ENCODE results near the gene GOLGA2.
"Not testable (repeated sequence)": the region's sequence is repeated elsewhere in the genome, so short reads cannot be mapped to it uniquely, and the experiment has no call there.

Gene GOLGA2

DNA sequence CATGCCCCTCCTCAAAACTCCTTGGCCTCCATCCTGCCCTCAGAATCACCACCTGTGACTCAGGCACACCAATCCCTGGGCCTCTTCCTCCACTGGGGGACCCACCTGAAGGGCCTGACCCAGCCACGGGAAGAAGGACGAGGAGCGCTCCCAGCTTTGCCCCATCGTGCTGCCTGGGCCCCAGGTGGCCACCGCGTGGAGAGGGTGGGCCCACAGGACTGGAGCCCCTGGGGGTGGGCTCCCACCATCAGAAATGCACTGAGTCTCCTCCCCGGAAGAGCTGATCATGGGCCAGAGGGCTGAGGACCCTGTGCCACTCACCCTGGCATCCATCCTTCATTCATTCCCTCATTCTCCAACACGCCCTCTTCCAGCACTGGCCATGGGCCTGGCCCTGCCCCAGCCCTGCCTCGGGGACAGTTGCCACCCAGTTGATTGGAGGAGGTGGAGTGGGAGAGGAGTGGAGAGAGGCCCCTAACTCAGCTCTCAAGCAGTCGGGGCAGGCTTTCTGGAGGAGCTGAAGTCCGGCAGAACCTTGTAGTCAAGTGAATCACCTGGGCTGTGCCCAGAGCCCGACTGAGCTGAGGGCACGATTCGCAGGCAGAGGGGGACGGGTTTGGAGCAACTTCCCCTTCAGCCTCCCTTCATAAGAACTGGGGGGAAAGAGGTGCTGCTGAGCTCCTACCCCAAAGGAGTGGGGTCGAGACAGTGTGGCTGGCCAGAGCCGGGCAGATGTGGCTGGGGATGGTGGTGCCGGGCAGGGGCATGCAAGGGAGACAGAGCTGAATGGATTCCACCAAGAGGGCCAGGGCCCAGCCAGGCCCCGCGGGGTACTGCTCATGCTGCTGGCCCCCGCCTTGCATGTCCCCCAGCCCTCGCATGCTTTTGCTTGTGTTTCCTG is 43.0 kb downstream of the GOLGA2 start:
- no peak for DNase-seq

DNA sequence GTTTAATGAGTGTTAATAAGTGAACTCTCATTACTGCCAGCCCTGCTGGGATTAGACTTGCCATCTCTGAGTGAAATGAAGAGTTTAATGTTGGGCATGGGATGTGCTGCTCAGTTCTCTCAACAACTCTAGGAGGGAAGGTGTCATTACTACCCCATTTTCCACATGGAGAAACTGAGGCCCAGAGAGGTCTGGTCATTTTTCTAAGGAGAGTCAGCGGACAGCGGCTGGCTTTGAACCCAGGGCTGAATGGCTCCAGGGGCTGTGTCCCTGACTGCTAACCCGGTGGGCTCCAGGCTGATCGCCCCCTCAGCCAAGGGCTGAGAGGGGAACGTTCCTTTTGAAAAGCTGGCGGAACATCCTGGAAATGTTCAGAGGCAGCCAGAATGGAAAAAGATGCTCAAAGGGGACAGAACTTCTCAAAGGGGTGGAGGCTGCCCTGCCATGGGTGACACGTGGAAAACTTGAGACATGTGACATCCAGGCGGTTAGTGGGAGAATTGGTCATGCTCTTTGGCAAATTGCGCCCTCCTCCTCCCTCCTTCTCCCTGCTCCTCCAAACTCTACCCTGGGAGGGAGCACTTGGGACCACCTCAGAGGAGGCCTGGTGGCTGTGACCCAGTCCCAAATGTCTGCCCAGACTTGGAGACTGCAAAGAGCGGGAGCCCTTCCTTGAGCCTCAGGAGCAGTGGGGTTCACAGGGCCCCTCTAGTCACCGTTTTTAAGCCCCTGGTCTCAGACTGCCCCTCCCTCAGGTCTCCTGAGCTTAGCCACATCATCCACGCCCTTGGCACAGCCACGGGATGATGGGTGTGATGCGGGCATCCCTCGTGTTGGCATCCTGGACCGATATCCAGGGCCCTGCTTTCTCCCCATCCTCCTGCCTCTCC is 43.9 kb downstream of the GOLGA2 start:
- DNase-seq, result no peak

DNA sequence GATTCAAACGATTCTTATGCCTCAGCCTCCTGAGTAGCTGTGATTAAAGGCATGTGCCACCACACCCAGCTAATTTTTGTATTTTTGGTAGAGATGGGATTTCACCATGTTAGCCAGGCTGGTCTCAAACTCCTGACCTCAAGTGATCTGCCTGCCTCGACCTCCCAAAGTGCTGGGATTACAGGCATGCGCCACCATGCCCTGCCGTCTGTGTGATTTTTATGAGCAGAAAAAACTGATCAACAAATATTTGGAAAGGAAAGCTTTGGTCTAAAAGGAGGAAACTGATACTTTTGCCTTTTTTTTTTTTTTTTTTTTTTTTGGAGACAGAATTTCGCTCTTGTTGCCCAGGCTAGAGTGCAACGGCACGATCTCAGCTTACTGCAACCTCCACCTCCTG is 44.9 kb downstream of the GOLGA2 start:
- not testable (repeated sequence) for DNase-seq

DNA sequence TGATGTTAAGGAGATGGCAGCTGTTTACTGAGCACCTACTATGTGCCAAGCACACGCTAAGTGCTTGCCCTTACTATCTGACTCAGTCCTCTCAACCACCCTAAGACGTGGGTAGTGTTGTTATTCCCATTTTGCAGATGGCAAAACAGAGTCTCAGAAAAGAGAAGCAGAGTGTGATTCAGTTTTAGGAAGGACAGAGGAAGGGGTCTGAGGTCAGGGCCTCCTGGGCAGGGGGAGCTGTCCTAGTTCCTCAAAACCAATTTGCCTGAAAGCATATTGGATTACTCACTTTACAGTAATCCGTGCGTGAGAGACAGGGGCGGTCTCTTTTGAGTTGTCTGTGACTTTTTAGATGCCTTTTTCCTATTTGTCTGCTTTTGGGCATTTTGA is 49.4 kb downstream of the GOLGA2 start:
- DNase-seq, result no peak

DNA sequence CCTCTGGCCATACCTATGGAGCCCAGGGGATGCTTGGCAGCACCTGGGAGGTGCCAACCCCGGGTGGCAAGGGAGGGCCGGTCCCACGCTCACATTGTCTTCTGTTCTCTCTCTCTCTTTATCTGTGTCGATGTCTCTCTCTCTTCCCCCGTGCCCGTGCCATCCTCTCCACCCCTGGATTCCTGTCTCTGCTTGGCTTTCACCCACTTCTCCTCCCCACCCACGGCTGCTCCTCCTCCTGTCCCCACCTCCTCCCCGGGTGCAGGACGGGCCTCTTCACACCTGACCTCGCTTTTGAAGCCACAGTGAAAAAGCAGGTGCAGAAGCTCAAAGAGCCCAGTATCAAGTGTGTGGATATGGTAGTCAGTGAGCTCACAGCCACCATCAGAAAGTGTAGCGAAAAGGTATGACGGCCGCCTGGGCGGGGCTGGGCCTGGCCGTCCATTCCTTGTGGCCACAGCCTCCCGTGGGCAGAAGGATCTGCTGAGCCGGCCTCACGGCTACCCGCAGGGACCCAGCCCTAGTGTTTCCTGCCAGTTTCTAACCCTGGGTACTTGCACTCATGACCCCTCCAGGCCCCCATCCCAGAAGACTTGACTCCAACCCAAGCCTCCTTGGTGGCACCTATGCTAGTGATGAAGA is 49.9 kb downstream of the GOLGA2 start:
- DNase-seq, result no peak

DNA sequence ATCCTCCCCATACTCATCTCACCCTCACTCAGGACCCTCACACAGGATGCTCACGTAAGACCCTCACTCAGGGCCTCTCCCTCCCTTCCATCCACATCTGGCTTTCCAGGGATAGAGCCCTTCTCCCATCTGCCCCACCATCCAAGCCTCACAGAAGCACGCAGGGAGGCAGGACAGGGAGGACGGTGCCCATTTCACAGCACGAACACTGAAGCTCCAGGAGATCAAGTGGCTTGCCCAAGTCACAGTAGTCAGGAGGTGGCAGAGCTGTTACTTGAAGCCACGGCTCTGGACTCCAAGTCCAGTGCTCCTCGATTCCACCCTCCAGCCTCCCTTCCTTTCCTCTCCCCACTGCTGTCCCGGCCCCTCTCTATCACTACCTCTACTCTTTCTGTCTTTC is 50.9 kb downstream of the GOLGA2 start:
- DNase-seq, result no peak

DNA sequence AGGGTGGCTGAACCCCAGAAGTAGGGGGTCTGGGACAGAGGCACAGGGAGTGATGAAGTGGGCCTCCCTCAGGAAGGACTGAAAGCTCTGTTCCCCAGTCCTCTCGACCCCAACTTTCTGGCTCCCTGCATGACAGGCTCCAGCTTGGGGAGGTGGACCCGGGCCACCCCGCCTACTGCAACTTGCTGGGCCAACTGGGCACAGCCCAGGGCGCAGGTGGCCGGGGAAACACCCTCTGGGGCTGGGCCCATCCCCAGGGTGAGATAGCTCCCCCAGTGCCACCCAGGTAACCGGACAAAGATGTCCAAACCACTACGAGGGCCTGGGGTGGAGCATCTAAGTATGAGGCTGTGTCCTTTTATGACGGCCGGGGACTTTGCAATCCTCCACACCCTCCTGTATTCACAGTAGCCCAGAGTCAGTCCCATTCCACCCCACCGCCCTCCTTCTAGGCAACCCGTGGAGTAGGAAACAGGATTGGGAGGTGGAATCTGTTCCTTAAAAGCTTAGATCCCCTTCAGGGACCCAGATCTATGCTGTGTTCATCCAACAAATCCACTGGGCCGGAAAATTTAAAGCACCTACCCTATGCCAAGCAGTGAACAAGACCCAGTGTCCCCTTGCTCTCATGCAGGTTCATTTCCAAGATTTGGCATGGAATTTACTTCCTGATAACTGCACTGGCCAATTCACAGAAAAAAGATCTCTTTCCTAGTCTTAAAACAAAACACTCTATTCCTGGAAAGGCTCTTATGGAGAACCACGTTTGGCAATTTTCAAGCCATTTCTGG is 52.7 kb downstream of the GOLGA2 start:
- DNase-seq, result no peak

DNA sequence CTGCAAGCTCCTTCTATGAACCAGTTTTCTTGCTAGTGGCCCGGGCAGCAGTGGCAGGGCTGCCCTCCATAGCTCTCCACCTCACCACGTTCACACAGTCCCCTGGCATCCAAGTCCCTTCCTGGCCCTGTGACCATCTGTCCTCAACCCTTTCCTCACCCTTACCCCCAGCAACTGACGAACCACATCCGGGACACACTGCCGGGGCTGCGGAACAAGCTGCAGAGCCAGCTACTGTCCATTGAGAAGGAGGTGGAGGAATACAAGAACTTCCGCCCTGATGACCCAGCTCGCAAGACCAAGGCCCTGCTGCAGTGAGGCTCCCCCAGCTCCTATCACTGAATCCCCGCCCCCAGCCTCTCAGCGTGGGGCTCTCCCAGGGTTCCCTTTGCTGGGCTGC is 53.8 kb downstream of the GOLGA2 start:
- no peak for DNase-seq

DNA sequence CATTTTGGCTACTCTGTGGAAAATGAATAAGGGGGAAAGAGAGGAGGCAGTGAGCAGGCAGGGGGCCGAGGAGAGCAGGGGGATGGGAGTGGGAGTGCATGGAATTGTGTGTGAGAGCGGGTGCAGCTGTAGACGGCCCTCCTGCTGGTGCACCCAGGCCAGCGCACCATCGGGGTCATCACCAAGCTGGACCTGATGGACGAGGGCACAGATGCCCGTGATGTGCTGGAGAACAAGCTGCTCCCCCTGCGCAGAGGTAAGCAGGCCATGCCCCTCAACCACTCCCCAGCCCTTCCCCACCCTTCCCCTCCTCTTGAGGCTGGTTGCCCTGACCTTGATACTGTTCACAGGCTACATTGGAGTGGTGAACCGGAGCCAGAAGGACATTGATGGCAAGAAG is 56.0 kb downstream of the GOLGA2 start:
- DNase-seq, result no peak

DNA sequence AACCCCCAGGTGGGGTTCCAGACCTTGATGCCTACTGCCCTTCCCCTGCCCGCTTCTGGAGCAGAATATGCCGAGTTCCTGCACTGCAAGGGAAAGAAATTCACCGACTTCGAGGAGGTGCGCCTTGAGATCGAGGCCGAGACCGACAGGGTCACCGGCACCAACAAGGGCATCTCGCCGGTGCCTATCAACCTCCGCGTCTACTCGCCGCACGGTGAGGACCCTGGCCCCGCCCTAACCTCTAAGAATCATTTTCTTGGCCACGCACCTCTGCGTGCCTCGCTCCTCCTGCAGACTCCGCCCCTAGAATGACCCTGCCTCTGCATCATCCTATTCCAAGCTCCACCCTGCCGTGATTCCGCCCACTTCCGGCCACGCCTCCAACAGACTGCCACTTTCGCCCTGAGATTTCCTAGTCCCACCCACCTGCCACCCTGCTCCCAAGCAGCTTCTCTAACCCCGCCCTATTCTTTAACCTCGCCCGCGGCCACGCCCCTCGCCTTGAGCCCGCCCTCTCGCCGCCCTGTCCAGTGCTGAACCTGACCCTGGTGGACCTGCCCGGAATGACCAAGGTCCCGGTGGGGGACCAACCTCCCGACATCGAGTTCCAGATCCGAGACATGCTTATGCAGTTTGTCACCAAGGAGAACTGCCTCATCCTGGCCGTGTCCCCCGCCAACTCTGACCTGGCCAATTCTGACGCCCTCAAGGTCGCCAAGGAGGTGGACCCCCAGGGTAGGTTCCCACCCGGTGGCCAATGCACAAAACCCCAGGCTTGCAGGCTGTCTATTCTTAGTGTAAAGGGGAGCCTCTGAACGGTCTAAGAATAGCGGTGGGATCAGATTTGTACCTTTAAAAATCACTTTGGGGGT is 57.1 kb downstream of the GOLGA2 start:
- DNase-seq, result peak; percentile 88

DNA sequence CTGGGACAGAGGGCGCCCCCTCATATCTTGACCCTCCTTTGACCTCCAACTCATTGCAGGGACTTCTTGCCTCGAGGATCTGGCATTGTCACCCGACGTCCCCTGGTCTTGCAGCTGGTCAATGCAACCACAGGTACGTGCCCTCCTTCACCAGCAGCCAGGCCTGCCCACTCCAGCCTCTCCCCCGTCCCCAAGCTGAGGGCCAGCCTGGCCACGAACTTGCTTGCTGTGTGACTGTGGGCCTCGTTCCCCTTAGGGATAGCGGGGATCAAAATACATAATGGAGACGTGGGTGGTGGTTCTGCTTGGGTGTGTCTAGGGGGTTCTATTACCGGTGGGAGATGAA is 57.7 kb downstream of the GOLGA2 start:
- DNase-seq, result no peak

DNA sequence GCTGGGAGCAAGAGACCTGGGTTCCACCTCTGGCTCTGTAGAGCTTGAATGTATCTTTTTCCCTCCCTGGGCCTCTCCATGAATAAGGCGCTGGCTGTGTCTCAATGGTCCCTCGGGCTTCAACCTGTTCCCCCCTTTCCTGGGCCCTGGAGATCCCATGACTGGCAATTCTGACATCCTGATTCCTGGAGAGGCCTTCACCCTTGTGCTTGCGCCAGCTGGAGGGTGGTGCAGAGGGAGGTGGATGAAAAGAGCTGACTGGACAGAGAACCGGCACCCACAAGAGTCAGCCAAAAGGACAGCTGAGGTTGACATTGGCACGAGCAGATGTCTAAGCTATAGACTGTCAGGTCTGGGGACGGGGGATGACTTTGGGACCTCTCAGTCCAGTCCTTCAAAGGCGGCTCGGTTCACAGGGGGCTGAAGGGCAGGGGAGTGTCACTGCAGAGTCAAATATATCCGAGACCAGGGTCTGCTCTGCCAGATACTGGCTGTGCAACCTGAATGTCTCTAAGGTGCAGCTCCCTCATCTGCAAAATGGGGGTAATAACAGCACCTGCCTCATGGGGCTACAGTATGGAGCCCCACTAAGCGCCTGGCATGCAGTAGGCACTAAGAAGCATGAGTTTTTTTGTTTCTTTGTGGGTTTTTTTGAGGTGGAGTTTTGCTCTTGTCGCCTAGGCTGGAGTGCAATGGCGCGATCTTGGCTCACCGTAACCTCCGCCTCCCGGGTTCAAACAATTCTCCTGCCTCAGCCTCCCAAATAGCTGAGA is 58.8 kb downstream of the GOLGA2 start:
- no peak for DNase-seq

DNA sequence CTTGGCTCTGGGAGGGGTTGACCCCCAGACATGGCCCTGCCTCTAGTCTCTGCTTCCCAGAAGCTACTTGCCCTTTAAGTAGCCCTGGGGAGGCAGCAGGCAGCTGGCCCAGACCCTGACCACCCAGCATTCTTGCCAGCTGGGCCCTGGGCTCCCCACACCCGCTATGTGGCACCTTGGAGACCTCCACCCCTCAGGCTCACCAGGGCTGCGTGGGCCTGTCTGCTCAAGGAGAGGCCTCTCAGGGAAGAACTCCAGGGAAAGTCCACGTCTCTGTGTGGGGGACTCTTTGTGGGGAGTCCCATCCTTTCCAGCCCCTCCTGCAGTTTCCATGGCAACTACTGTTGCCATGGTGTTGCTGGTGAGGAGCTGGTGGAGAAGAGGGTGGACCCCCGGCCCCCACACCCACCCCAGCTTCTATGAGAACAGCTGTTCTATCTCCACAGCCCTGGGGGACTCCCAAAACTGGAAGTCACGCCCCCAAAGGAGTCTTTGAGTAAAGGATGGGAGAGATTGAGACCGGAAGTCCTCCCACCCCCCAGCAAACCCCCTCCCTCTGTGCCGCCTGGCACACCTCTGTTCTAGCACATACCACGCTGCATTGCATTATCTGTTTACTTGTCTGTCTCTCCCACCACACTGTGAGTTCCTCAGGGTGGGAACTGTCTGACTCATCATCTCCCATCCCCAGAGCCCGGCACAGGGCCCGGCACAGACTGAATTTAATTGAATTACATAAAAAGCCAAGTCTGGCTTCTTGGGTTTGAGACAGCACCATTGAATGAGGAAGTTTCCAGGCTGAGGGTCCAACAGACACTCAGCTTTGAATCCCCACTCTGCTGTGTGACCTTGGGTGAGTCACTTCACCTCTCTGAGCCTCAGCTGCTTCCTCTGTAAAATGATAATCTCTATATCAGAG is 60.1 kb downstream of the GOLGA2 start:
- DNase-seq, result no peak

DNA sequence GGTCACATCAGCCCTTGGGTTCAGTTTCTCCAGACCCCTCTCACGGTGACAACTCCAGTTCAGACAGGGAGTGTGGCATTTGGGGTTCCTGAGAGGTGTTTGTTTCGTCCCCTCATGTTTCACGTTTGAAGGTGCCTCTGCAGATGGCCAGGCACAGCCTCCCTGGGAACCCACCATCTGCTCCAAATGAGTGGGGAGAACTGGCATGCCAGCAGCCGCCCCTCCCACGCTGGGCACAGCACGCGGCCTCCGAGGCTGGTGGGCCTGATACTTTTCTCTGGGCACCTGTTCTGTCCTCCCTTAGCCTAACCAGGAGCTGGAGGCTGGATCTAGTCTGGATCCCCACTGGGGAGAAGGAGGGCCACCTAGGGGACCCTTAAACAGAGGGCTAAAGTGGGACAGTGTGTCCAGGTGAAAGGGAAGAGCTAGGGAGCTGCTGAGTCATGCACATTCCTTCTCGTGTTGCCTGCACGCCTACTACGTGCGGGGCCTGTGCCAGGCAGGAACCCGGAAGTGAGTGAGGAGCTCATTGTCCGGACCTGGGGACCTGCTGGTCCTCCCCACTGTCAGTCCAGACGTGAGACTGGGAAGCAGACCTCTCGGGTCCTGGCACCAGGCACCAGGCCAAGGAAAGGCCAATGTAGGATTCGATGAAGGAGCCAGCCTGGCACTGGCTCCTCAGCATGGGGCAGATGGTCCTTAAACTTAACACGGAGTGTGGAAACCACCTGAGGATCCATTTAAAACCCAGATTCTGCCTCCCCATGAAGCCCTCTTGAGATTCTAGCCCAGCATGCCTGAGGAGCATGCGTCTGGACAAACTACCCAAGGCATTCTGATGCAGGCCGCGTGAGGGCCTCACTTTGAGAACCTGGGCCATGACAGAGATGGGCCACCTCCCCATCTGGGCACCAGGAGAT is 61.0 kb downstream of the GOLGA2 start:
- no peak for DNase-seq

DNA sequence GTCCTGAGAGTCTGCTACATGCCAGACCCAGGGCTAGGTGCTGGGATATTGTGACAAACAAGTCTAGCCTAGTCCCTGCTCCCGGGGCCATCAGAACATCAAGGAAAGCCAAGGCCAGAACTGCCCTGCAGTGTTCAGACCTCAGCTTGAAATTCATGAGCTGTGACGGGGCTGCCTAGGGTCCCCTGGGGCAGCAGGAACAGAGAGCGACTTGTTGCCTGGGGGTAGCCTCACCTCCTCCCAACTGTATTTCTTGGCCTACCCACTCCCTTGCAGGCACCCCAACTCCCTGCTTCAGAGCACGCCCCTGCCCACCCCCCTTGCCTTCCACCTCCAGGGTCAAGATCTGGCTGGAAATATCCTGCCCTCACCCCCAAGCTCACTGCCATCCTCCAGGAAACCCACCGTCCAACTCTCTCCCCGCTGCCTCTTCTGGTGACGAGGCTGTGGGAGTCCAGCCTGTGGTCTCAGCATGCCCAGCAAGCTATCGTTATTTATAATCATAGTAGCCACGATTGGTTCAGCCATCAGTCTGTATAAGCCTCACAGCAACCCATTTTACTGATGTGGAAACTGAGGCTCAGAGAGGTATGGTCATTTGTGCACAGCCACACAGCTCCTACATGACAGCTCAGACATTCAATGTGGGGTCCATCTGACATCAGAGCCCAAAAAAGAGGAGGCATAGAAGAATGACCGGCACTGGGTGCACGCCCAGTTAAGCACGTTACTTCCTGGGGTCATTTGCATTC is 61.9 kb downstream of the GOLGA2 start:
- no peak for DNase-seq

DNA sequence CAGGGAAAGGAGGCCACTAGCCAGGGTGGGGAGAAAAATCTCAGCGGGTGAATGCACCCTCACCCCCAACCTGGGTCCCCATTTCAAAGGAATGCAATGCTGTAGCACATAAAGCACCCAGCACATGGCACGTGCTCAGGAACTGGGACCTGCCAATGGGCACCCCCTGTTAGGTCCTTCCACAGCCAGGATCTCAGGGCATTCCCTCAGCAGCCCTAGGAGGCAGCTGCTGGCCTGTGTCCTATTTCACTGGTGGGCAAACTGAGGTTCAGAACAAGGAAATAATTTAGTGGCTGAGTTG is 63.9 kb downstream of the GOLGA2 start:
- DNase-seq, result no peak

DNA sequence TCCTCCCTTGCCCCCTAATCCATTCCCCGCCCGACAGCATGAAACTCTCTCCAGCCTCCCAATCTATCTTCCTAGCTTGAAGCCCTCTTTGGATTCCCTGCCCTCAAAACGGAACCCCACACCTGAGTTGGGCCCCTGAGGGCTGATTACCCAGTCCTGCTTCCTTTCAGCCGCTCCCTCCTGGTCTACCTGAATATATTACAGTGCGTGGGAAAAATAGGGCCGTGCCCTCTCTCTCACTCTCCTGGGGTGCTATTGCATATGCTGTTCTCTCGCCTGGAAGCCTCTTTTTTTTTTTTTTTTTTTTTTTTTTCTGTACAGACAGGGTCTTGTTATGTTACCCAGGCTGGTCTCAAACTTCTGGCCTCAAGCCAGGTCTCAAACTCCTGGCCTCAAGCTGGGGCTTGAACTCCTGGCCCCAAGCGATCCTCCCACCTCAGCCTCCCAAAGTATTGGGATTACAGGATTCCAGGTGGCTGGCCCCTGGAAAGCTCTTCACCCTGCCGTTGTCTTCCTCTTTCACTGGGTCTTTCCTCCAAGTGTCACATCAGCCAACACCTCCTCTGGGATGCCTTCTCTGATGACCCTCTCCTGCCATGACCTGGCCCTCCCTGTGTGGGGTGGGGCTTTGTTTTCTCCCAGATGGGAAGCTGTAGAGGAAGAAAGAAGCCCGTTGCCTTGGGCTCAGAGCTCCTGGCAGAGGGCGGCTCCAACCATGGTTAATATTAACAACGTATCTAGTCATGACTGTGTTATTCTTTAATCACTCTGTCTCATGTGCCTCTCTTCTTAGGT is 64.4 kb downstream of the GOLGA2 start:
- no peak for DNase-seq
